ENCODE data around the gene BDH1.

GRCh38 chr3:197495059-197495455 is 60.7 kb downstream of the BDH1 start:
- TF ChIP-seq CTCF (IDR thresholded peaks at IDR 0.05) (no peak), POLR2A (IDR thresholded peaks at IDR 0.05) (no peak), POLR2AphosphoS5 (IDR thresholded peaks at IDR 0.05) (no peak)

All from upper lobe of left lung (tissue), 4 donors.